Thyroid gland (tissue), 4 donors: ENCODE results near the gene NBEAL1. TPM values are rescaled to one million over a fixed set of nuclear protein-coding genes. Genes with fewer than 3 reads are reported as not detected.
"Not testable (repeated sequence)": the region's sequence is repeated elsewhere in the genome, so short reads cannot be mapped to it uniquely, and the experiment has no call there.

ENCODE experiments used
- DNase-seq, 2 donors: peaks; one replicate each; pipeline ENCODE4 v3.0.0-alpha.2; 2019
- H3K27ac ChIP-seq, 3 donors: fragments of 200-600 bp; sonication (generic); 1 replicate in 2 of 3; 2 replicates in 1 of 3; pipeline ENCODE4 v1.5.1; 2016 to 2019; ENCODE audit warnings: mild to moderate bottlenecking in 1 of 3, moderate library complexity in 1 of 3
- H3K27me3 ChIP-seq: fragments of 200-600 bp; sonication (generic); one replicate; pipeline ENCODE4 v1.5.1; 2019
- H3K36me3 ChIP-seq, 2 donors: fragments of 200-600 bp; sonication (generic); one replicate each; pipeline ENCODE4 v1.5.1; 2016 to 2019
- H3K4me1 ChIP-seq, 2 donors: fragments of 200-600 bp; sonication (generic); one replicate each; pipeline ENCODE4 v1.5.1; 2017 to 2019
- H3K4me3 ChIP-seq, 3 donors: fragments of 200-600 bp; sonication (generic); replicated peaks in 1 of 3; 1 replicate in 2 of 3; 2 replicates in 1 of 3; pipeline ENCODE4 v1.5.1; 2016; ENCODE audit warnings: mild to moderate bottlenecking in 1 of 3
- H3K9me3 ChIP-seq: fragments of 200-600 bp; sonication (generic); one replicate; pipeline ENCODE4 v1.5.1; 2017
- CTCF ChIP-seq, 6 experiments: fragments of 200-600 bp in 3 of 6; fragments of 450-650 bp in 3 of 6; sonication (generic) in 3 of 6; IDR thresholded peaks; one replicate each; pipeline ENCODE4 v1.5.1; 2016 to 2019; ENCODE audit warnings: antibody characterized with exemption in 6 of 6, mild to moderate bottlenecking in 2 of 6, inconsistent platforms in 1 of 6, moderate library complexity in 1 of 6
- POLR2A ChIP-seq, 2 donors: fragments of 450-650 bp; IDR thresholded peaks; one replicate each; pipeline ENCODE4 v1.6.1; 2017; ENCODE audit warnings: antibody characterized with exemption in 2 of 2, mild to moderate bottlenecking in 2 of 2, moderate library complexity in 1 of 2
- WGBS, 2 donors: methylation state at CpG; one replicate each; pipeline ENCODE4 v1.1.5; 2017; 5-methylcytosine and 5-hydroxymethylcytosine counted together
- intact Hi-C: fragments of 100-400 bp; cut with DNase I; formaldehyde crosslinking; loops from one replicate; pipeline ENCODE4 v1.15.1; 2023
- total RNA-seq, 4 donors: library from RNA; depleted of rRNA; stranded (reverse); fragments of >200 nt; gene quantifications; one replicate each; pipeline ENCODE4 v1.2.3, GENCODE V29; 2016

NBEAL1 gene
- total RNA-seq, 4 donors from 2014 or later, result 58.8 to 88.8 (median 71.3) TPM

- H3K36me3 ChIP-seq, result peaks cover 0 to 19% of the 10 kb centered on the region in 2 donors
- TF ChIP-seq POLR2A (IDR thresholded peaks at IDR 0.05) (no peak), CTCF (IDR thresholded peaks at IDR 0.05) (no peak)
- intact Hi-C loops, result no loop called here
- H3K27me3 ChIP-seq, result no peaks in the 10 kb centered on the region
- no peaks in the 10 kb centered on the region for H3K4me1 ChIP-seq
- whole genome bisulfite sequencing, 2 donors, result 92 to 95% methylated on average over 5 of the region's 5 CpGs
- H3K9me3 ChIP-seq, result no peaks in the 10 kb centered on the region
- DNase-seq, result no peak
- no peak overlapping the region for H3K27ac ChIP-seq
- no peak overlapping the region for H3K4me3 ChIP-seq
Measured at GRCh38 chr2:203201426-203201825, 186.8 kb downstream of the NBEAL1 start.

GRCh38 chr2:203209538-203209937 is 194.9 kb downstream of the NBEAL1 start:
- H3K27ac ChIP-seq, result no peak overlapping the region
- intact Hi-C loops, result no loop called here
- no peaks in the 10 kb centered on the region for H3K9me3 ChIP-seq
- H3K4me1 ChIP-seq, result no peaks in the 10 kb centered on the region
- no peak for DNase-seq
- H3K36me3 ChIP-seq, result peaks cover 6% of the 10 kb centered on the region in 2 donors
- no peak for TF ChIP-seq CTCF (IDR thresholded peaks at IDR 0.05)
- TF ChIP-seq POLR2A (IDR thresholded peaks at IDR 0.05), result no peak
- H3K4me3 ChIP-seq, result no peak overlapping the region
- H3K27me3 ChIP-seq, result no peaks in the 10 kb centered on the region
- 93 to 94% methylated on average over 1 of the region's 1 CpG for WGBS, 2 donors

GRCh38 chr2:203225423-203226039 is 210.9 kb downstream of the NBEAL1 start:
- Histone ChIP-seq H3K4me1 (no peaks in the 10 kb centered on the region), H3K36me3 (no peaks in the 10 kb centered on the region), H3K27ac (no peak overlapping the region), H3K27me3 (no peaks in the 10 kb centered on the region), H3K9me3 (no peaks in the 10 kb centered on the region), H3K4me3 (no peak overlapping the region)
- no peak for TF ChIP-seq POLR2A (IDR thresholded peaks at IDR 0.05)
- TF ChIP-seq CTCF (IDR thresholded peaks at IDR 0.05), result peak; percentile 42 to 84 (median 50)
- intact Hi-C loops, result loop anchor here (10.0 kb wide), 1 partner anchor 589 kb away; no protein-coding TSS in a partner anchor
- 97% methylated on average over 2 of the region's 2 CpGs for WGBS, 2 donors
- DNase-seq, result peak; percentile 13 to 28

- H3K4me1 ChIP-seq, H3K27ac ChIP-seq, DNase-seq, H3K36me3 ChIP-seq, H3K4me3 ChIP-seq, H3K27me3 ChIP-seq, H3K9me3 ChIP-seq: not testable (repeated sequence)
- WGBS, 2 donors, result 71 to 80% methylated on average over 2 of the region's 2 CpGs
- intact Hi-C loops, result loop anchor here (10.0 kb wide), 2 partner anchors 425 to 585 kb away; no protein-coding TSS in a partner anchor
Measured at GRCh38 chr2:203229674-203230073, 215.0 kb downstream of the NBEAL1 start.

GRCh38 chr2:203237346-203238238 is 222.9 kb downstream of the NBEAL1 start:
- H3K36me3 ChIP-seq, result no peaks in the 10 kb centered on the region
- intact Hi-C loops, result loop anchor here (10.0 kb wide), 1 partner anchor 417 kb away; no protein-coding TSS in a partner anchor
- no peaks in the 10 kb centered on the region for H3K9me3 ChIP-seq
- no peak for DNase-seq
- 90% methylated on average over 16 of the region's 16 CpGs for whole genome bisulfite sequencing, 2 donors
- H3K4me1 ChIP-seq, result peaks cover 0 to 16% of the 10 kb centered on the region in 2 donors
- H3K27ac ChIP-seq, result no peak overlapping the region
- no peak for TF ChIP-seq CTCF (IDR thresholded peaks at IDR 0.05)
- no peak for TF ChIP-seq POLR2A (IDR thresholded peaks at IDR 0.05)
- H3K4me3 ChIP-seq, result no peak overlapping the region
- no peaks in the 10 kb centered on the region for H3K27me3 ChIP-seq
